ENCODE results near the gene ALPP.

DNA sequence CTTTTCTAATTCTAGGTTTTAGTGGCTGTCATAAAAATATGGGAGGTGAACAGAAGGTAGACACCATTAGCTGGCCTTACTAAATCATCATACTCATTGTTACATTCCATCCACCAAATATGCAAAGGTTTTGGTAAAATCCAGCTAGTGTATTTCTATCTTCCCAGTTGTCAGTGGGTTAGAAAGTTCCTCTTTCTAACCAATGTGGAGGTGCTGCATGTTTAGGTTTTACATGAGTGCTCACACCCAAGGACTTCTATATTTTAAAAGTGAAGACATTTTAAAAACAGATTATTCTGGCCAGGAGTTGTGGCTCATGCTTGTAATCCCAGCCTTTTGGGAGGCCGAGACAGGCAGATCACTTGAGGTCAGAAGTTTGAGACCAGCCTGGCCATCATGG lies 5.9 kb downstream of the ALPP start:
- TF ChIP-seq, protein P1, sequence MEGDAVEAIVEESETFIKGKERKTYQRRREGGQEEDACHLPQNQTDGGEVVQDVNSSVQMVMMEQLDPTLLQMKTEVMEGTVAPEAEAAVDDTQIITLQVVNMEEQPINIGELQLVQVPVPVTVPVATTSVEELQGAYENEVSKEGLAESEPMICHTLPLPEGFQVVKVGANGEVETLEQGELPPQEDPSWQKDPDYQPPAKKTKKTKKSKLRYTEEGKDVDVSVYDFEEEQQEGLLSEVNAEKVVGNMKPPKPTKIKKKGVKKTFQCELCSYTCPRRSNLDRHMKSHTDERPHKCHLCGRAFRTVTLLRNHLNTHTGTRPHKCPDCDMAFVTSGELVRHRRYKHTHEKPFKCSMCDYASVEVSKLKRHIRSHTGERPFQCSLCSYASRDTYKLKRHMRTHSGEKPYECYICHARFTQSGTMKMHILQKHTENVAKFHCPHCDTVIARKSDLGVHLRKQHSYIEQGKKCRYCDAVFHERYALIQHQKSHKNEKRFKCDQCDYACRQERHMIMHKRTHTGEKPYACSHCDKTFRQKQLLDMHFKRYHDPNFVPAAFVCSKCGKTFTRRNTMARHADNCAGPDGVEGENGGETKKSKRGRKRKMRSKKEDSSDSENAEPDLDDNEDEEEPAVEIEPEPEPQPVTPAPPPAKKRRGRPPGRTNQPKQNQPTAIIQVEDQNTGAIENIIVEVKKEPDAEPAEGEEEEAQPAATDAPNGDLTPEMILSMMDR (IDR thresholded peaks at IDR 0.05) = no peak
- TF ChIP-seq EP300 (IDR thresholded peaks at IDR 0.05) = no peak
